ENCODE results near the gene ZPBP. TPM values are rescaled to one million over a fixed set of nuclear protein-coding genes. Genes with fewer than 3 reads are reported as not detected.

The ZPBP gene
- total RNA-seq, 4 donors from 2014 or later: not detected

DNA sequence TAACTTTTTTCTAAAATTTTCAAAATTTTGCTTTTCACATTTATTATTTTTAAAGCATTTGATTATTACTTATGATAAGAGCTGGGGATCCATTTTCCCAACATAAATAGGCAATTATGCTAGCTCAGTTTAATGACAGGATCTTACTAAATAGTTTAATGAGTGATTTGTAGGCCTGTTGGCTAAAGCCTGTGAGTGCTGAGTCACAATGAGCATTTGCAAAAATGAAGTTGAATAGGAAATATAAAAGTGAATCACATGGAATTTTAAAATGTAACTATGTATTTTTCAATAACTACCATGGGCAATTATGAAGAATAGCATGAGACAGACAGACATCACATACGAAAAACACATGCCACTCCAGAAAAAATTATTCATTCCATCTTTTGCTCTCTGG lies 45.1 kb upstream of the ZPBP start:
- H3K4me1 ChIP-seq: no peaks in the 10 kb centered on the region
- DNase-seq (ENCODE audit: low spot score in 2 of 2): no peak
- TF ChIP-seq, protein P1, sequence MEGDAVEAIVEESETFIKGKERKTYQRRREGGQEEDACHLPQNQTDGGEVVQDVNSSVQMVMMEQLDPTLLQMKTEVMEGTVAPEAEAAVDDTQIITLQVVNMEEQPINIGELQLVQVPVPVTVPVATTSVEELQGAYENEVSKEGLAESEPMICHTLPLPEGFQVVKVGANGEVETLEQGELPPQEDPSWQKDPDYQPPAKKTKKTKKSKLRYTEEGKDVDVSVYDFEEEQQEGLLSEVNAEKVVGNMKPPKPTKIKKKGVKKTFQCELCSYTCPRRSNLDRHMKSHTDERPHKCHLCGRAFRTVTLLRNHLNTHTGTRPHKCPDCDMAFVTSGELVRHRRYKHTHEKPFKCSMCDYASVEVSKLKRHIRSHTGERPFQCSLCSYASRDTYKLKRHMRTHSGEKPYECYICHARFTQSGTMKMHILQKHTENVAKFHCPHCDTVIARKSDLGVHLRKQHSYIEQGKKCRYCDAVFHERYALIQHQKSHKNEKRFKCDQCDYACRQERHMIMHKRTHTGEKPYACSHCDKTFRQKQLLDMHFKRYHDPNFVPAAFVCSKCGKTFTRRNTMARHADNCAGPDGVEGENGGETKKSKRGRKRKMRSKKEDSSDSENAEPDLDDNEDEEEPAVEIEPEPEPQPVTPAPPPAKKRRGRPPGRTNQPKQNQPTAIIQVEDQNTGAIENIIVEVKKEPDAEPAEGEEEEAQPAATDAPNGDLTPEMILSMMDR (IDR thresholded peaks at IDR 0.05): no peak
- no peak for TF ChIP-seq EP300 (IDR thresholded peaks at IDR 0.05)
- no peak for TF ChIP-seq POLR2A (IDR thresholded peaks at IDR 0.05)
- 76 to 81% methylated on average over 1 of the region's 1 CpG for WGBS, 2 donors
- no peak overlapping the region for H3K4me3 ChIP-seq
- no peak overlapping the region for H3K27ac ChIP-seq
- no peaks in the 10 kb centered on the region for H3K27me3 ChIP-seq
- H3K36me3 ChIP-seq: no peaks in the 10 kb centered on the region
- H3K9me3 ChIP-seq: no peaks in the 10 kb centered on the region

DNA sequence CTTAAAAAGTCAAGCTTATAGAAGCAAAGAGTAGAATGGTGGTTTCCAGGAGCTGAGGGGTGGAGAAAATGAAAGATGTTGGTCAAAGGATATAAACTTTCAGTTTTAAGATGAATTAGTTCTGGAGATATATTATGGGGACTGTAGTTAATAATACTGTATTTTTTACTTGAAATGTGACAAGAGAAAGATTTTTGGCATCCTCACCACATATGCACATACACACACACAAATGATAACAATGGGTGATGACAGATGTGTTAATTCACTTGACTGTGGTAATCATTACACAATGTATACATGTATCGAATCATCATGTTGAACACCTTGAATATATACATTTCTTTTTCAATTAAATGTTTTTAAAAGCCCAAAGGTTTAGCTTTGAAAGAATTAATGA lies 32.7 kb upstream of the ZPBP start:
- H3K4me3 ChIP-seq: no peak overlapping the region
- no peaks in the 10 kb centered on the region for H3K36me3 ChIP-seq
- WGBS, 2 donors: 85 to 92% methylated on average over 1 of the region's 1 CpG
- H3K4me1 ChIP-seq: no peaks in the 10 kb centered on the region
- TF ChIP-seq POLR2A (IDR thresholded peaks at IDR 0.05) (no peak), EP300 (IDR thresholded peaks at IDR 0.05) (no peak)
- TF ChIP-seq, protein P1 (IDR thresholded peaks at IDR 0.05): no peak
- no peaks in the 10 kb centered on the region for H3K27me3 ChIP-seq
- H3K27ac ChIP-seq: no peak overlapping the region
- no peak for DNase-seq (ENCODE audit: low spot score in 2 of 2)
- H3K9me3 ChIP-seq: no peaks in the 10 kb centered on the region

DNA sequence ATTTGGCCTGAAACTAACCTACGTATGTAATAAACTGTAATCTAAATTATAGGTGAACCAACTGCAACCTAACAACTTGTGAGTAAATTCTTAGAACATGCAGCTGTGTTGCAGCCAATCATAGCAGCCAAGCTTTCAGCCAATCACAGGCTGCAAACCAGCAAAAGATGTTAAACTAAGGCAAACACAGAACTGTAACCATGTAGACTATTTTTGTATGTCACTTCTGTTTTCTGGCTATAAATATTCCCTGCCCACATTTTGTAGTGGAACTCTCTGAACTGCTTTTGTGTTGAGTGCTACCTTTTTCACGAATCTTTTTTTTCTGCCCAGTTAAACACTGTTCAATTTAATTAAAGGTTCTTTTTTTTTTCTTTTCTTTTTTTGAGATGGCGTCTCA lies 28.2 kb upstream of the ZPBP start:
- Histone ChIP-seq H3K4me3 (no peak overlapping the region), H3K9me3 (no peaks in the 10 kb centered on the region), H3K27ac (no peak overlapping the region), H3K36me3 (no peaks in the 10 kb centered on the region), H3K27me3 (no peaks in the 10 kb centered on the region), H3K4me1 (no peaks in the 10 kb centered on the region)
- 83 to 86% methylated on average over 3 of the region's 3 CpGs for WGBS, 2 donors
- no peak for DNase-seq (ENCODE audit: low spot score in 2 of 2)
- TF ChIP-seq EP300 (IDR thresholded peaks at IDR 0.05) (no peak), POLR2A (IDR thresholded peaks at IDR 0.05) (no peak)
- TF ChIP-seq, protein P1 (IDR thresholded peaks at IDR 0.05): no peak

DNA sequence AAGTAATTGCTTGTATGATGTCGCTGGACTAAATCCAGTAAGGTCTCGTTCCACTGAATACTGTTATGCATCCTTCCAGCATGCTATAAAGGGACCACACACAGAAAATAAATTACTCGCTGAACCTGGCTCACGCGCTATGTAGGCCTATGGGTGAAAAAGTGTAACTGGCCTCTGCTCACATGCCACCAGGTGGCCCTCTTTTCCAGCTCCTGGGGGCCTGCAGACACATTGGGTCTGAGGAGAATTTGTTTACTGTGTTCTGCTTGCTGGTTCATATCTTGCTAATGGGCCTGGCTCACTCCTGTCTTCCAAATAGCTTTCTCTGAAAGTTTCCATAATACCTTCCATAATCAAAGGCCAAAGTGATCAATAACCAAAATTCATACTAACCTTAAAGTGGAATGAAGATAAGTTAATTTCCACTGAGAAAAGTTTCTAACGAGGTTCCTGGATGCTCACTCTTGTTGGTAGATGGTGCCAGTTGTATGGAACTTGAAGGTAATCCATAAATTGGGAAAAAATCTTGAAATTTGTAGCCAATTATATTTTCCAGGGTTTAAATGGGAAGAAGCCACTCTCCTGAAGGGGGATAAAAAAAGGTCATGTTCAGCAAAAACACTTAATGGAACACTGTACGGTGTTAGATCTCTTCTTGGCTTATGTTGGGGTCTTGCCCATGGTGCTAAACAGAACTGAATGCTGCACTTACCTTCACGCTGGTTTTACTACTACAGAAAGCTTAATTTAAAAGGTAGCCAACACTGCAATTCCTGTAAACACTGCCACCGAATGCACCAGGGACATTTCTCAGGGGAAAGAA lies 27.0 kb upstream of the ZPBP start:
- H3K36me3 ChIP-seq: no peaks in the 10 kb centered on the region
- 64 to 70% methylated on average over 9 of the region's 9 CpGs for WGBS, 2 donors
- no peaks in the 10 kb centered on the region for H3K4me1 ChIP-seq
- no peak overlapping the region for H3K27ac ChIP-seq
- H3K27me3 ChIP-seq: no peaks in the 10 kb centered on the region
- H3K4me3 ChIP-seq: no peak overlapping the region
- no peak for DNase-seq (ENCODE audit: low spot score in 2 of 2)
- H3K9me3 ChIP-seq: no peaks in the 10 kb centered on the region
- TF ChIP-seq EP300 (IDR thresholded peaks at IDR 0.05) (no peak), POLR2A (IDR thresholded peaks at IDR 0.05) (no peak)
- TF ChIP-seq, protein P1 (IDR thresholded peaks at IDR 0.05): no peak

DNA sequence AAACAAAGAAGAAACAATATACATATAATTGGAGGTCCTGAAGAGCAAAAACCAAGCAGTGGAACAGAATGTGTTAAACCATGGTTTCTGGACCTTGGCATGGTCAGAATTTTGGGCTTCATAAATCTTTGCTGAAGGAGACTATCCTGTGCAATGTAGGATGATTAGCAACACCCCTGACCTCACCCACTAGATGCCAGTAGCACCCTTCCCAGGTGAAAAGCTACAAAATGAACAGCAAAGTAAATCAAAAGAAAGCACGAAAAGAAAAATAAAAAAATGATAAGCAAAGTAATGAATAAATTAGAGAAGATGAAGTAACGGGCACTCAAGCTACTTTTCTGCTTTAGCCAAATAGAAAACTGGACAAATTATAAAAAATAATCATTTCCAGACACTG lies 19.2 kb upstream of the ZPBP start:
- no peak overlapping the region for H3K4me3 ChIP-seq

More for the DNA sequence above, 19.2 kb upstream of the ZPBP start:
- WGBS, 2 donors: 86% methylated on average over 2 of the region's 2 CpGs
- no peak for DNase-seq (ENCODE audit: low spot score in 2 of 2)
- H3K36me3 ChIP-seq: no peaks in the 10 kb centered on the region
- no peaks in the 10 kb centered on the region for H3K4me1 ChIP-seq
- H3K9me3 ChIP-seq: peaks cover 0 to 16% (median 0%) of the 10 kb centered on the region in 4 donors
- TF ChIP-seq, protein P1 (IDR thresholded peaks at IDR 0.05): no peak
- TF ChIP-seq POLR2A (IDR thresholded peaks at IDR 0.05): no peak
- H3K27me3 ChIP-seq: no peaks in the 10 kb centered on the region
- no peak overlapping the region for H3K27ac ChIP-seq
